ENCODE data around the gene PNMA8C. TPM values are rescaled to one million over a fixed set of nuclear protein-coding genes. Genes with fewer than 3 reads are reported as not detected.

PNMA8C gene
- total and polyA plus RNA-seq, 2 donors (not counting 3 experiments of a cell fraction or from before 2014, with no cell fraction given), result not detected

- dilution Hi-C loops (cut with MboI; ENCODE audit: extremely low pct_ligation_motif_present, low sequenced_read_pairs), result no loop called here
- H4K20me1 ChIP-seq (replicated peaks; ENCODE audit: control insufficient read depth, extremely low read depth, insufficient read depth, low read length), result no peaks in the 10 kb centered on the region
- TF ChIP-seq POLR2AphosphoS5 (IDR thresholded peaks at IDR 0.05; ENCODE audit: insufficient read depth, low read depth, low read length) (no peak), MAX (IDR thresholded peaks at IDR 0.05; ENCODE audit: insufficient read depth, insufficient read length) (no peak), MYC (IDR thresholded peaks at IDR 0.05; ENCODE audit: low read depth, low read length) (no peak), POLR2A (IDR thresholded peaks at IDR 0.05; ENCODE audit: low read depth, low read length) (no peak), JUN (IDR thresholded peaks at IDR 0.05; ENCODE audit: borderline replicate concordance, insufficient read depth, insufficient read length, low read depth) (no peak), GATA2 (IDR thresholded peaks at IDR 0.05; ENCODE audit: insufficient read depth, insufficient read length, low read depth, low read length) (no peak), CTCF (IDR thresholded peaks at IDR 0.05; ENCODE audit: extremely low read depth in 1 of 2, insufficient read depth in 1 of 2, low read depth in 1 of 2, low read length in 2 of 2) (no peak), EZH2 (IDR thresholded peaks at IDR 0.05; ENCODE audit: borderline replicate concordance, low read depth, low read length, severe bottlenecking) (no peak), FOS (IDR thresholded peaks at IDR 0.05; ENCODE audit: borderline replicate concordance, insufficient read depth, low read length) (no peak)
- BruUV-seq (replicated peaks), result no TSS peak
- ChIA-PET CTCF (interaction anchor here (1.2 to 3.0 kb wide), 2 partner anchors 80 to 127 kb away, joined by 3 to 12 read pairs; no protein-coding TSS in a partner anchor), POLR2A (no interaction called here)
- H3K36me3 ChIP-seq (ENCODE audit: control insufficient read depth in 2 of 2, extremely low read depth in 1 of 2, insufficient read depth in 2 of 2, low read length in 2 of 2), result no peaks in the 10 kb centered on the region
- H3K4me1 ChIP-seq (ENCODE audit: control insufficient read depth, extremely low read depth, insufficient read depth, low read length), result no peaks in the 10 kb centered on the region
- no peak overlapping the region for H3K4me2 ChIP-seq (ENCODE audit: insufficient read depth, low read length)
- H2AFZ ChIP-seq (ENCODE audit: low read depth, low read length), result no peak overlapping the region
- H3K79me2 ChIP-seq (ENCODE audit: control insufficient read depth, insufficient read depth, low read length), result no peaks in the 10 kb centered on the region
- H3K9me1 ChIP-seq (replicated peaks; ENCODE audit: control insufficient read depth, extremely low read depth, insufficient read depth, low read length), result no peaks in the 10 kb centered on the region
- no peak for DNase-seq (ENCODE audit: low read depth, low spot score)
- no peak overlapping the region for H3K9ac ChIP-seq (replicated peaks; ENCODE audit: extremely low read depth, insufficient read depth, low read length)
- no peak for FAIRE-seq
- H3K27me3 ChIP-seq (ENCODE audit: control insufficient read depth in 2 of 2, insufficient read depth in 2 of 2, low read length in 2 of 2), result peaks cover 36 to 42% of the 10 kb centered on the region in 2 experiments
- H3K4me3 ChIP-seq (replicated peaks in 1 of 3; ENCODE audit: insufficient read depth in 1 of 3, low read depth in 1 of 3, low read length in 3 of 3), result no peak overlapping the region
- H3K9me3 ChIP-seq (replicated peaks; ENCODE audit: control insufficient read depth, insufficient read depth, low read length), result no peaks in the 10 kb centered on the region
- intact Hi-C loops (cut with micrococcal nuclease), result no loop called here
- H3K27ac ChIP-seq (ENCODE audit: insufficient read depth, low read depth, low read length), result no peak overlapping the region
These were observed 21.8 kb downstream of the PNMA8C start for GRCh38 chr19:46406976-46407375.
